HG02938 (cell line): ENCODE results near the gene FYB1.

Experiments used
- ATAC-seq: cut with Tn5 transposase; IDR thresholded peaks from one replicate; pipeline ENCODE4 v1.9.1; 2021; ENCODE audit warnings: mild to moderate bottlenecking, moderate library complexity; ENCODE audit not compliant: unreplicated experiment

The FYB1 gene

DNA sequence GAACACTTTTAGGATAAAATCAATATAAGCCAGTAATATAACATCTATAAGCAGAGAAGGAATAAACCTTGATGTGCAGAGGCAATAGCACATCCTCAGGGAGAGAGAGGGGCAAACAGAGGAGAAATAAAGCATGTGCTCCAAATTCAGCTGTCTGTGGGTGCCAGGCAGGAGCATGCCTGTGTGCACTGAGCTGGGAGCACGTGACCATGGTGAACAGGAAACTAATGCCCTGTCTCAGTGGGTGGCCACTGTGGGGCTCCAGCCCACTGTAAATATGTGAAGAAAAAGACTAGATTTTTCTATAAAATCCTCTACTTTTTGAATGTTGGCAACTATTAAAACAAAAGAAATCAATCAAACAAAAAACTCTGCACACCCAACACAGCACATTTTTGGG, 55.3 kb downstream of the FYB1 start:
- no peak for ATAC-seq

GRCh38 chr5:39161578-39161977, 57.8 kb downstream of the FYB1 start:
- no peak for ATAC-seq

DNA sequence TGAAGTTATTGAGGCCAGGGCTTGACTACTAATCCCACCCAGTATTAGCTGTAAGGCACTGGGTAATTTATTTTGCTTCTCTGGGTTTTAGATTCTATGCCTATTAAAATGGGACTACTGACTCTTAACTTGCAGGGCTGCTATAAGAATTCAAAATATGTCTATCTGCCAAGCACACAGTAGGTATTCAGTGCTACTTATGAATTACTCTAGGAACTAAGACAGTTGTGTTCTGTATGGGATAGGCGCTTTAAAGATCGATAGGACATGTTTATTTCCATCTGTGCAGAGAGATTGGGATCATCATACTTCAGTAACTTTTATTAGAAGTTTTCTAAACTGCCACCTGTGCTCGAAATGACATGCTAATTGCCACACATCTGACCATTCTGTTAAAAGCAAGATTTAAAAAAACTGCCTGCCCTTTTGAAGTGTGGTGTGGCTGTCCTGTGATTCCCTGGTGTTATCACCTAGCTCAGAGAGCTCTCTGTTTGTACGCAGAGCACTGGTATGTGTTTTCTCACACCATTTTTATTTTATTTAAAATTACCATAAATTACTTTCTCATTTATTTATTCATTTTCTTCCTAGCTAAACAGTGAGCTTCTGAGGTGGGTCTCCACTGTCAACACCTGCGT, 58.7 kb downstream of the FYB1 start:
- ATAC-seq: no peak

DNA sequence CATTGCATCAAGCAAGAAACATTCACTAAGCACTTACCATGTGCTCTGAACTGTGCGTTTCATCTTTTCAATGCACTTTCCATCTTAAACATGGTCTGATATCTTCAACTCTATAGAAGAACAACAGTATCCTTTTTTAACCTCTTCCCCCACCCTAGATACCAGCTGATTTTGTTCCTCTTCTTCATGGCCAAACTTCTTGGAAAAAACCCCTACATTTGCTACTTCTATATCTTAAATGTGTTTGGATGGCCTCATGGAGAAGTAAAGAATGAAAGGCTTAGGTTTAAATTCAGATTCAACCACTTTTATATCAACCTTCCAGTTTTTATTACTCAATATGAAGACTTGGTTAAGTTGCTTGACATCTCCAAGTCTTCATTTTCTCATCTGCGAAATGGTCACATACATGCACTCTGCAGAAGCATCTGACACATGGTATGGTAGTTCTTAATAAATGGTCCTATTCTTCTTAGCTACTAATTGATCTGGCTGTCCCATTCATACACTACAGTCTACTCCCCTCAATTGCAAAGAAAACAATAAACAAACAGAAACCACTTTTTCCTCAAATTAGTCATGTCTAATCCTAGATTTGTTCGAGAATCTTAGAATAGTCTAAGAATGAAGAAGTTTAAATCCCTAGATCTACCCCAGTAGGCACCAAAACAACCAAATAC, 59.4 kb downstream of the FYB1 start:
- no peak for ATAC-seq

- no peak for ATAC-seq
Measured at GRCh38 chr5:39158786-39159185, 60.6 kb downstream of the FYB1 start.

DNA sequence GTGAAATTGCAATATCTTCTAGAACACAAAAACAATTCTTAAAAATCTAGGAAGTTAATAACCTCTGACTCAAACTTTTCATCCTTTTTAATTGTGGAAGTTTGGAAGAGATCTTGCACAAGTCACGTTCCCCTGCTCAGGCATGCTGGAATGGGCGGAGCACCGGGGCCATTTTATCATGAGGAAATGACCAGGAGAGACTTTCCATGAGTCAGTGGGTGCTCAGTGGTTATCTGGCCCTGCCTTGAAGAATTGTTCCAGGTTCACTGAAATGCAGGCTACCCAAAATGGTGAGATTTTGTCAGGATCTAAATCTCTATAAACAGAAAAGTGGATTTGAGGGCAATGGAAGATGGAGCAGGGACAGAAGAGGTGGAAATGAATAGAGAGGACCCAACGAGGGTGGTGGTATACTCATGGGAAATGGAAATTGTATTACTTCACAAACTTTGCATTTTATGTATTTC, 61.2 kb downstream of the FYB1 start:
- no peak for ATAC-seq

GRCh38 chr5:39157701-39158100, 61.7 kb downstream of the FYB1 start:
- no peak for ATAC-seq

GRCh38 chr5:39156082-39156481, 63.3 kb downstream of the FYB1 start:
- ATAC-seq: no peak

DNA sequence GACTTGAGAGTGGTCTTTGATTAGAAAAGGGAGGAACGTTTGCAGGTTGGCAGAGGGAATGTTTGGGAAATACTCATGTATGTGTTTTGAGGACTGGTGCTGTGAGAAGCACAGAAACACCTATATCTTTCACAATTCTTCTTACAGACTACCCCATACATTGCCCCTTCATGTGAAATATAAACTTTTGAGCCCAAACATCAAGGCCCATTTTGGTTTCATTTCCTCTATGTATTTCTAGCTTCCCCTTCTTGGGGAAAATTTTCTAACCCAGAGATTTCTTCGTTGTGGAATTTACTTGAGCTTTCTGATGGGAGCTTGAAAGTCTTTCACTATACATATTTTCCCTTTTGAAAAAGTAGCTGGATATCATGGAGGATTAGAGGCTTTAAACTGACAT, 67.6 kb downstream of the FYB1 start:
- ATAC-seq: no peak

DNA sequence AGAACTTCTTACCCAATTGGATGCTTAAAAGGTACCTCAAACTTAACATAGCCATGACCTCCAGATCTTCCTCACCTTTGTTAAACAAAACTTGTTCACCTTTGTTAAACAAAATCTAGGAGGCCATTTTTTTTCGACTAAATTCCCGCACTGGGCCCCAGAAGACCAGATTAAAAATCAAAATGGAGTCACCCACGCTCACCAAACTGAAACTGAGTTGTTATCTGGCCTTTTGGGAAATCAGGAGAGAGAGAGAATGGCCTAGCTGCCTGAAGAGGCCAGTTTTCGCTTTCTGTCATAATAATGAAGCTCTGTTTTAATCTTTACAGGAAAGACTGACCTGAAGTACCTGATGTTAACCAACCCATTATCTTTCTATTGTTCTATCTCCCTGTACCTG, 69.4 kb downstream of the FYB1 start:
- ATAC-seq: no peak

DNA sequence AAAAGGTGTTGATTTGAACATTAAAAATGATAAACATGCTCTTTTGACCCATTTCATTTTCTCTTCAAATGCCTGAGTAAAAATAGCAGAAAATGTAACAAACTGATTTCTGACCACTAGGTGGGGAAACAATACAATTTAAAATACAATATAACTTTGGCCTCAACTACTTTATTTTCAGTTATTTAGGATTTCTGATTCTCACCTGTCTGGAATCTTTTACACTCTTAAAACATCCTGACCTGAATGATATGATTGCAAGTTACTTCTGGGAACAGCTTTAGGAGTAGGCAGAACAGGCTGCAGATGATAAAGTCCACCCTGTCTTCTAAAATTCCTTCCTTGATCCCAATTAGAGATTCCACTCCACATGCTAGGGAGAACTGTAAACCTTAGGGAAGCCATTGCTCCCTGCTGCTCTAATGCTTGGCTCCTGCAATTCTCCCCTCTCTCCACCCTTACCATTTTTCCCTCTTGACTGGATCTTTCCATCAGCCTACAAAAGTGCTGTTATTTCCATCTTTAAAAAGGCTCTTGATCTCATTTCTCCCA, 70.3 kb downstream of the FYB1 start:
- ATAC-seq: no peak

DNA sequence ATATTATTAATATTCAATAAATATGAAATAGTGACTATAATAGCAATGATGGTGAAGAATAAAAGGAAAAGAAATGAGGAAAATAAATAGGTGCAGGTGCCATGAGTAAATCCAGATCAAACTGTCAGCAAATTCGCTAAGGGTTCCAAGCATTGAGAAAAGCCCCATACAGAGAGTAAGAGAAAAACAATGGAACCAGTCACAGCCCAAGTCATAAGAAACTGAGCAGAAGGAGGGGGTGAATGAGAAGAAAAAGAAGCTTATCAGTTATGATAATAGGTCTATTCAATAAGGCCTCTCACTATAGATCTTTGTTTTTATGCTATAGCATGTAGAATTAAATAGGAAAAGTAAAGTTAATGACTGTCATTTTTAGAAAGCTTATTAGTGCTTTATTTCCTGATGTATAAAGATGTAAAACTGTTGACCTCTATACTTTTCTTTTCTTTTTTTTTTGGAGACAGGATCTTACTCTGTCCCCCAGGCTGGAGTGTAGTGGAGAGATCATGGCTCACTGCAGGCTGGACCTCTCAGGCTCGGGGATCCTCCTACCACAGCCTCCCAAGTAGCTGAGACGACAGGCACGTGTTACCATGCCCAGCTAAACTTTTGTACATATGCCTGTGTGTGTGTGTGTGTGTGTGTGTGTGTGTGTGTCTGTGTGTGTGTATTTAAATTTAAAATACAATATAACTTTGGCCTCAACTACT, 72.4 kb downstream of the FYB1 start:
- ATAC-seq: no peak

- ATAC-seq: no peak
Measured at GRCh38 chr5:39143151-39143860, 76.1 kb downstream of the FYB1 start.

- ATAC-seq: no peak
Measured at GRCh38 chr5:39140558-39141168, 78.7 kb downstream of the FYB1 start.

GRCh38 chr5:39138892-39139291, 80.5 kb downstream of the FYB1 start:
- ATAC-seq: no peak

- ATAC-seq: no peak
Measured at GRCh38 chr5:39137819-39138451, 81.4 kb downstream of the FYB1 start.

DNA sequence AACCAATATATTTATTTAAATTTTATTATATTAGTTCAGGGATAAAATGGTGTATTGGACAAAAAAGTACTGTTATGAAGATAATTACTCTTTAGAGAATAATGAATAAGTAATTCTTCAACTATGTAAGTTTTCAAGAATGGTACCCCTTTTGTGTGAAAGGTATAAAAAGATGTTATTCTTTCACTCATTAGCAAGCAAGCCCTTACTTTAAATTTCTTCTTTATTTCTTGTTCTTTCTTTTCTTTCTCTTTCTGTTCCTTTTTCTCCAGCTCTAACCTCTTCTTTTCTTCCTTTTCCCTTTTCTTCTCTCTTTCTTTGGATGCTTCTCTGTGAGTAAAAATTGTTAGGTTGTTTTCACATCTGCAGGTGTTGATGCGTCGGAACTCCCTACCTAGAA, 82.0 kb downstream of the FYB1 start:
- no peak for ATAC-seq

- ATAC-seq: no peak
Measured at GRCh38 chr5:39132792-39133191, 86.6 kb downstream of the FYB1 start.

GRCh38 chr5:39132128-39132447, 87.3 kb downstream of the FYB1 start:
- no peak for ATAC-seq
